ENCODE data around the gene RNF187. TPM values are rescaled to one million over a fixed set of nuclear protein-coding genes. Genes with fewer than 3 reads are reported as not detected.
"Not testable (repeated sequence)": the region's sequence is repeated elsewhere in the genome, so short reads cannot be mapped to it uniquely, and the experiment has no call there.

The RNF187 gene
- total RNA-seq, 1 experiment from 2014 or later = 55.6 TPM

DNA sequence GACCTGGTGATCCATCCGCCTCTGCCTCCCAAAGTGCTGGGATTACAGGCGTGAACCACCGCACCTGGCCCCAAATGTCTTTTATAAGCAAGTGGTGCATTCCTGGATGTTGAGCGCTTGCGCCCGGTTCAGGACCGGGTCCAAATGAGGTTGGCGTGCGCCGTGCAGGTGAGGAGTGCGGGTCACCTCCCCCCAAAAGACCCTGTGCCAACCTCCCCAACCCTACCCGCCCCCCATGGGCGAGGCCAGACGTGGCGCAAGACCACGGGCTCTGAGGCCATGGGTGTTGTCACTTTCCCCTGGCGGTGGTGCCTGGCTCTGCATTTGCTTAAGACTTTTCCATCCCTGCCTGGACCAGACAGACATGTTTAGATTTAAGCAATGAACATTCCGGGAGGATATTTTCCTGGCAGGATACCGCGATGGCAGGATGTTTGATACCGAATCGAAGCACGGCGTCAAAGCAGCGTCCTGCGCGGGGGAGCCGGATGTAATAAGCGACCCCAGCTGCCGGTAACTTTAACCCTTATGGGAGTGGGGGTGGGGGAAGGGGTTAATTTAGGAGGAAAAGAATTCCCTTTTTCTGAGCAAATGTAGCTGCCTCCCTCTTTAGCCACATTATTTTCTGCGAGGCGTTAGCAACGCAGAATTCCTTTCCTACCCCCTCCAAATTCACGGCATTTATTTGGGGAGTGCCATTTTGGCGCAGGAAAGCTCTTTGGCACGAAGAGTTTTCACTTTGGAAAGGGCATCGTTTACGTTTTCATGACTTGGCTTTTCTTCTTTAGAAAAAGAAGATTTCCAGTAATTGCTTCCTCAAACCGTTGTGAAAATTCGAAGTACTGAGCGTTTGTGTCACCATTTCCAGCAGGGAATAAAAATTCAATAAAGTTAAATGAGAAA lies 27.8 kb upstream of the RNF187 start:
- DNase-seq (ENCODE audit: low read depth) = peak; percentile 79

GRCh38 chr1:228460821-228461220 lies 26.4 kb upstream of the RNF187 start:
- no peak for DNase-seq (ENCODE audit: low read depth)

- no peak for DNase-seq (ENCODE audit: low read depth)
Measured at GRCh38 chr1:228462560-228462959, 24.6 kb upstream of the RNF187 start.

DNA sequence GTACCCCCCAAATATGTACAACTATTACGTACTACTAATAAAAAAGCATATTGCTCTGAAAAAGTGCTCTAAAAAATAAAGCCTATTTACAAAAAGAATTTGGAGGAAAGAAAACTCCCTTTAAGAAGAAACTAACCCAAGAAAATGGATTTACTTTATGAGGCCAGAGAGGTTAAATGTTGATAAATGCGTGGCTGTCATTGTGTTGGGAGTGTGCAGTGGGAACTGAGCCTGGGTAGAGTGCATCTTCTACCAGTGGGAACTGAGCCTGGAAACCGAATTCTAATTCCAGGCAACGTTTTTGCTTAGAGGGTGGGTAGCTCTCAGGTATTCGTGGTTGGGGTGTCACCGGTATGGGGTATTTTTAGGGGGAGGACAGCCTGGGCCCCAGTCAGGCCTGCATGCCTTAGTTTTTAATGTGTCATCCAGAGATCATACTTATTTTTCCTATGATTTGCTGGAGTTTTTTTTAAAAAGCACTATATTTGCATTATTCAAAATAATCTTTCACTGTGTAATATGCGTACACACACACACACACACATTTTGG lies 24.1 kb upstream of the RNF187 start:
- no peak for DNase-seq (ENCODE audit: low read depth)

GRCh38 chr1:228463559-228464455 lies 23.4 kb upstream of the RNF187 start:
- DNase-seq (ENCODE audit: low read depth) = no peak

GRCh38 chr1:228464487-228464983 lies 22.6 kb upstream of the RNF187 start:
- DNase-seq (ENCODE audit: low read depth) = peak; percentile 48

DNA sequence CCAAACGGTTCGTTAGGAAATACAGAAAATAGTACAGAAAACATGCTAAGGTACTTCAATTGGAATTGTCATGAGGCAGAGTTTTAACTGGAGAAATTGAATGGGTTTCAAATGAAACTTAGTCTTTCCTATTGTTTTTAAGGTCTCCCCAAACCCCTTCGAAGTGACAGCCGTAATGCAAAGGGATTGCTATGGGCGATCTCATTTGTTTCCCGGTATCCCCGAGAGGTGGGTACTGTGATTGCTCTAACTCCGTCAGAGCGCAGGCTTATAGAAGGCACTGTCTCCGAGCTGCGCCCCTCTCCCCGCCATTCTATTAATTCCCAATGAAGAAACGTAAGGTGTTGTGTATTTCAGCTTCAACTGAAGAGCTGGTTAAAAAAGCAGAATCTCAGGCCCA lies 22.0 kb upstream of the RNF187 start:
- DNase-seq (ENCODE audit: low read depth) = no peak

DNA sequence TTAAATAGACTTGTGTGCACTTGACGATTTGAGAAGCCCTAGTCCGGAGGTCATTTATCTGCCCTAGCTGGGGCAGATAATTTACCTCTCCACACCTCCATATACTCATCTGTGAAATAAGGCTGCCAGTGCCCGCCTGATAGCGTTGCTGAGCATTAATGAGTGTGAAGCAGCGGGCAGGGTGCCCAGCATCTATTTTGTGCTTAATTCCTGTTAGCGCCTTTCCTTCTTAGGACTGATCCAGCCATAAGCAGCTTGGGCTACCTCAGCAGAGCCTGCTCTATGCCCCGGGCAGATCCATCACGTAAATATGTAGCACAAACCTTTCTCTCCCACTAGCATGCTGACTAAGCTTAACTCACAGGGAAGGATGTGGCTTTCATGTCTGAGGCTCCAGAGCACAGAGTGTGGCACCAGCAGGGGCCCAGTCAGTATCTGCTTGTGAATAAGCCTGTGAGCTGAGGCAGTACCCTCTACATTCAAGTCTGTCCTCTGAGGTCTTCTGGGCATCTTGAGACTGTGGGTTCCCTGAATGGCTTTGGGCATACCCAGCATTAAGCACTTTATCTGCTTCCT lies 21.5 kb upstream of the RNF187 start:
- DNase-seq (ENCODE audit: low read depth) = no peak

- not testable (repeated sequence) for DNase-seq (ENCODE audit: low read depth)
Measured at GRCh38 chr1:228468188-228468587, 19.0 kb upstream of the RNF187 start.

DNA sequence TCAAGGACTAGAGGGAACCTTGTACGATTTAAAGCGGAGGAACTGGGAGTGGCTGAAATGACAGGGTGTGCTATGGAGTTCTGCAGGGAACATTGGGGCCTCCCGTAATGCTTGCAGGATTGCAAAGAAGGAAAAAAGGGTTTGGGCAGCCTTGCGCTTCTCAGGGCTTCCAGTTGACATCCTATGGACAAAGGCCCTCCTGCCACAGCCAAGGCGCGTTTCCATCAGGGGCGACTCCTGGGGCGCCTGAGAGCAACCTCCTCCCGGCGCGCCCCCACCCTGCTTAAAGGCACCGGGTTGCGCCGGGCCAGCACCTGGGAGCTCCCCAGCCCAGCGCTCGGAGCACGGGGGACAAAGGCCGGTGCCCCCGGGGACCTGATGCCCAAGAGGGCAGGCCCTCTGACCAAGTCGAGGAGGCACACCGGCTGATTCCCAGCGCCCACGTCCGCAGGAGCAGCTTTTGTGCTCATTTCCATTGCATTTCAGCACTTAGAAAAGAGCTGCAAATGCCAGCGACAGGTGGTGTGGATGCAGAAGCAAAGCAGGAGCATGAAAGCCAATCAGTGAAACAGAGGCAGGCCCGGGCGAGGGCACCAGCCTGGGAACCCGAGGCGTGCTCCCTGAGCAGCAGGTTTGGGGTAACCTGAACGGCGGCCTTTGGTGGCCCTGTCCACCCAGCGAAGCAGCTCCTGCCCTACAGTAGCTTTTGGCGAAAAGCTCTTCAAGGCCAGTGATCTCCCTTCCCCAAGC lies 17.6 kb upstream of the RNF187 start:
- no peak for DNase-seq (ENCODE audit: low read depth)

GRCh38 chr1:228471154-228471761 lies 15.9 kb upstream of the RNF187 start:
- no peak for DNase-seq (ENCODE audit: low read depth)

- peak; percentile 21 for DNase-seq (ENCODE audit: low read depth)
Measured at GRCh38 chr1:228471762-228472398, 15.3 kb upstream of the RNF187 start.

- DNase-seq (ENCODE audit: low read depth) = peak; percentile 76
Measured at GRCh38 chr1:228472655-228473054, 14.5 kb upstream of the RNF187 start.

GRCh38 chr1:228474507-228474906 lies 12.7 kb upstream of the RNF187 start:
- DNase-seq (ENCODE audit: low read depth) = no peak

DNA sequence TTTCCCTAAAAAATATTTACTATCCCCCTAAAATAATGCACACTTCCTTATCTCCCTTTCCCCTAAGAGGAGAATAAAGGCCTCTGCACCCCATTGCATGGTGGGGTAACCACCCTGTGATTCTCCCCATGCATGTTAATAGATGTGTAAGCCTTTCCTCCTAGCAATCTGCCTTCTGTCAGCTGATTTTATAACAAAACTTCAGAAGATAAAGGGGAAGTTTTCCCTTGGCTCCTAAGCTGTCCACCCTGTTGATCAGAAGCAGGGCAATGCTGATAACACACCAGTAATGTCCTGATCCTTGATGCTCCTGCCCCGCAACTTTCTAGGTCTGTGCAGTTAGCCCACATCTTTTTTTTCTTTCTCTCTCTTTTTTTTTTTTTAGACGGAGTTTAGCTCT lies 11.4 kb upstream of the RNF187 start:
- DNase-seq (ENCODE audit: low read depth) = no peak

DNA sequence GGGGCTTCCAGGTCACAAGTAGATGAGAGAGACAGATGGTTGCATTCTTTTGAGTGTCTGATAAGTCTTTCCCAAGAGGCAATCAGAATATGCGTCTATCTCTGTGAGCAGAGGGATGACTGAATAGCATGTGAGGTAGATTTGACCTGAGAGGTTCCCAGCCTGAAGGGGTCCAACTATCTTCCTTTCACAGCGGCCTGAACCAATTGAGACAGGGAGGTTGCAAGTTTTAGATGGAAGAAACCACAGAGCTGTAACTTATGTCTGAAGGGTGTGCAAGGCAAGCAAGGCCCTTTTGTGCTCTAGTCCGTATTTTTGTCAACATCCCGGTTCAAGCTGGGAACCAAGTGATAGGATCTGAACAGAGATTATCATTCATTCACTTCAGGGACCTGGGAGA lies 9.9 kb upstream of the RNF187 start:
- no peak for DNase-seq (ENCODE audit: low read depth)

DNA sequence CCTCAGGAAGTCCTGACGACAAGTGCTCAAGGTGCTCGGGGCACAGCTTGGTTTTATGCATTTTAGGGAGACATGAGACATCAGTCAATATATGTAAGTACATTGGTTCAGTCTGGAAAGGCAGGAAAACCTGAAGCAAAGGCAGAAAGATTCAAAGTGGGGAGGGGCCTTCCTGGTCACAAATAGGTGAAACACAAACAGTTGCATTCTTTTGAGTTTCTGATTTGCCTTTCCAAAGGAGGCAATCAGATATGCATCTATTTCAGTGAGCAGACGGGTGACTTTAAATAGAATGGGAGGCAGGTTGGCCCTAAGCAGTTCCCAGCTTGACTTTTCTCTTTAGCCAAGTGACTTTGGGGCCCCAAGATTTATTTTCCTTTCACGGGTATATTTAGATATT lies 8.9 kb upstream of the RNF187 start:
- no peak for DNase-seq (ENCODE audit: low read depth)

- DNase-seq (ENCODE audit: low read depth) = peak; percentile 32
Measured at GRCh38 chr1:228478912-228479711, 8.1 kb upstream of the RNF187 start.

DNA sequence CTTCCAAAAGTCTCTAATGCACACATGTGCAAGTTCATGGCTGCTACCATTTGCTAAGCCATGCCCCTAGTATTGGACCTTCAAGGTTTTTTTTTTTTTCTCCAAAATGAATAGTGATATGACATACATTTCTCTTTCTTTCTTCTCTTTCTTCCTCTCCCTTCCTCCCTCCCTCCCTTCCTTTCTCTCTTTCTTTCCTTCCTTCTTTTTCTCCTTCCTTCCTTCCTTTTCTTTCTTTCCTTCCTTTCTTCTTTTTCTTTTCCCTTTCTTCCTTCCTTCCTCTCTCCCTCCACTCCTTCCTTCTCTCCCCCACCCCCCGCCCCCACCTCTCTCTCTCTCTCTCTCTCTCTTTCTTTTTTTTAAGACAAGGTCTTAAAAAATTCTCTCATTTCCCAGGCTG lies 3.4 kb upstream of the RNF187 start:
- no peak for DNase-seq (ENCODE audit: low read depth)

Data from HT1080 (cell line).